ENCODE data around the gene NAB2.

DNA sequence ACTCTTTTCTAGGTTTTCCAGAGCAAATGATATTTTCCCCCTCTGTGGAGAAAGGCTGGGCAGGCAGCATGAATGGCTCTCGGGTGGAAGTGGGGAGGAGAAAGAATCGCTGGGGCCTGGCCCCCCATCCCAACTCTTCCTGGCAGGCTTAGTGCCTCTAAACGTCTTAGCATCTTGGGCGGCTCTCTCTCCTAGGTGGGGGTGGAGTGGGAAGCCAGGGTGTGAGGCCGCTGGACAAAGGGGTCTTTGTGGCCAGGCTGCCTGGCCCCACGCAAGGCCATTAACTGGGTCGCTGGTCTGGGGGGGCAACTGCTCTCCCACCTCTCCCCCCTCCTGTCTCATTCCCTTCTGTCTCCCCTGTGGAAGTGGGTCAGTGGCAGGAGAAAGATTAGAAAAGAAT is 53.8 kb downstream of the NAB2 start:
- TF ChIP-seq MBD2 (IDR thresholded peaks at IDR 0.05; ENCODE audit: borderline replicate concordance, low read depth) (no peak), JUND (IDR thresholded peaks at IDR 0.05; ENCODE audit: borderline replicate concordance, low read depth, low read length) (no peak), JUND (tag; IDR thresholded peaks at IDR 0.05; ENCODE audit: borderline replicate concordance, low read depth, low read length) (no peak), DIDO1 (tag; IDR thresholded peaks at IDR 0.05; ENCODE audit: low read depth) (no peak)
- TF ChIP-seq, protein P1, sequence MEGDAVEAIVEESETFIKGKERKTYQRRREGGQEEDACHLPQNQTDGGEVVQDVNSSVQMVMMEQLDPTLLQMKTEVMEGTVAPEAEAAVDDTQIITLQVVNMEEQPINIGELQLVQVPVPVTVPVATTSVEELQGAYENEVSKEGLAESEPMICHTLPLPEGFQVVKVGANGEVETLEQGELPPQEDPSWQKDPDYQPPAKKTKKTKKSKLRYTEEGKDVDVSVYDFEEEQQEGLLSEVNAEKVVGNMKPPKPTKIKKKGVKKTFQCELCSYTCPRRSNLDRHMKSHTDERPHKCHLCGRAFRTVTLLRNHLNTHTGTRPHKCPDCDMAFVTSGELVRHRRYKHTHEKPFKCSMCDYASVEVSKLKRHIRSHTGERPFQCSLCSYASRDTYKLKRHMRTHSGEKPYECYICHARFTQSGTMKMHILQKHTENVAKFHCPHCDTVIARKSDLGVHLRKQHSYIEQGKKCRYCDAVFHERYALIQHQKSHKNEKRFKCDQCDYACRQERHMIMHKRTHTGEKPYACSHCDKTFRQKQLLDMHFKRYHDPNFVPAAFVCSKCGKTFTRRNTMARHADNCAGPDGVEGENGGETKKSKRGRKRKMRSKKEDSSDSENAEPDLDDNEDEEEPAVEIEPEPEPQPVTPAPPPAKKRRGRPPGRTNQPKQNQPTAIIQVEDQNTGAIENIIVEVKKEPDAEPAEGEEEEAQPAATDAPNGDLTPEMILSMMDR (IDR thresholded peaks at IDR 0.05 in 2 of 3, conservative IDR thresholded peaks at IDR 0.05 in 1 of 3; ENCODE audit: insufficient read depth in 2 of 3, low read depth in 1 of 3, low read length in 3 of 3): no peak

Measured in K562 (cell line).